Measurements from ENCODE around the gene PPP1R3F.
"Not testable (repeated sequence)": the region's sequence is repeated elsewhere in the genome, so short reads cannot be mapped to it uniquely, and the experiment has no call there.

Gene PPP1R3F

DNA sequence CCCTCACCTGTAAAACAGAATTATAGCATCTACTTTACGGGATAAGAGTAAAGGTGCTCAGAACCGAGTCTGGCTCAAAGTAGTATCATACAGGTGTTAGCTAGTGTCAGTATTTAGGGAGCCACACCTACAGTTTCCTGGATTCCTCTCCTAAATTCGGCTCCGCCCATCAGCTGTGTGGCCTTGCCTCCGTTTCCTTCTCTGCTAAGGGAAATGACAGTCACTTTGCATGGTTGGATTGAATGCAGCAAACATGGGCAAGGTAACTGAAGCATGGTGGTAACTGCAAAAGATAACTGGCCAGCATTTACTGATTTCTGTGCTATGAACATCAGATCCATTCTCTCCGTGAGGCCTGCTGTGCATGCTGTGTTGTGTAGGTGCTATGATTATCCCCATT lies 2.8 kb downstream of the PPP1R3F start:
- in situ Hi-C loops (cut with HindIII; ENCODE audit: low sequenced_read_pairs): no loop called here

DNA sequence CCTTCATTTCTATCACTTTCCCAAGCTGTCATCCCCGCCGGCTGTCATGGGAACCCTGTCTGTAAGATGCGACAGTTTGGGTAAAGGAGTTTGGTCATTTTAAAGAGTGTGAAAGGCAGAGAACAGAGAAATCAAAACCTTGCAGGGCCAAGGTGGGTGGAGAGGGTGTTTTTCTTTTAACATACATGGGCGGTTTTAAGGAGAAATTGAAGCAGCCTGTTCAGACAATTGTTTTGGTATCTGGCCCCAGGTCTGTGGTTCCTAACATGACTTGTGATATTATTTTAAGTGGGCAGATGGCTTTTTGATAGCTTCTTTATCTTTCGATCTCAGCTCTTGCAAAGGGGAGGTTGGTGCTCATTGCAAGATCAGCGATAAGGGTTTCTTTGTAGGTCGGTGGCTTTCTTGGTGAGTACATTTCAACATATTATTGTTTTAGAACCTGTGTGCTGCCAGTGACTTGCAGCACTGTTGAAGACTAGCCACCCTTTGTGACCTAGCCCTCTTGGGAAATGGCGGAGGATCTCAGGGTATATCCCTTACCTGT lies 3.7 kb downstream of the PPP1R3F start:
- in situ Hi-C loops (cut with HindIII; ENCODE audit: low sequenced_read_pairs): no loop called here

DNA sequence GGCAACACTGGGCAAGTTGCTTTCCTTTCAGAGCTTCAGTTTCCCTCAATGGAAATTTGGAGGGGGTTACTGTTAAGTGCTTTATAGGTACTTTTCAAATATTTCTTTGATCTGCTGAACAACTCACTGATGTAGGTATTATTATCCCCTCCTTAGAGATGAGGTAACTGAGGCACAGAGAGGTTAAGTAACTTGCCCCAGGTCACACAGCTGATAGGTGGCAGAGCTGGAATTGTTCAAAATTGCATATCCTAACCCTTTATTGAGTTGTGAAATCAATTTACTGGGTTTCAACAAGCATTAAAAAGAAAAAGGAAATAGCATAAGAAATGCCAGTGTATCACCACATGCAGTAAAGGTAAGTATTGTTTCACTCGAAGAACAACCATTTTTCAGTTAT lies 6.6 kb downstream of the PPP1R3F start:
- in situ Hi-C loops (cut with HindIII; ENCODE audit: low sequenced_read_pairs): no loop called here

DNA sequence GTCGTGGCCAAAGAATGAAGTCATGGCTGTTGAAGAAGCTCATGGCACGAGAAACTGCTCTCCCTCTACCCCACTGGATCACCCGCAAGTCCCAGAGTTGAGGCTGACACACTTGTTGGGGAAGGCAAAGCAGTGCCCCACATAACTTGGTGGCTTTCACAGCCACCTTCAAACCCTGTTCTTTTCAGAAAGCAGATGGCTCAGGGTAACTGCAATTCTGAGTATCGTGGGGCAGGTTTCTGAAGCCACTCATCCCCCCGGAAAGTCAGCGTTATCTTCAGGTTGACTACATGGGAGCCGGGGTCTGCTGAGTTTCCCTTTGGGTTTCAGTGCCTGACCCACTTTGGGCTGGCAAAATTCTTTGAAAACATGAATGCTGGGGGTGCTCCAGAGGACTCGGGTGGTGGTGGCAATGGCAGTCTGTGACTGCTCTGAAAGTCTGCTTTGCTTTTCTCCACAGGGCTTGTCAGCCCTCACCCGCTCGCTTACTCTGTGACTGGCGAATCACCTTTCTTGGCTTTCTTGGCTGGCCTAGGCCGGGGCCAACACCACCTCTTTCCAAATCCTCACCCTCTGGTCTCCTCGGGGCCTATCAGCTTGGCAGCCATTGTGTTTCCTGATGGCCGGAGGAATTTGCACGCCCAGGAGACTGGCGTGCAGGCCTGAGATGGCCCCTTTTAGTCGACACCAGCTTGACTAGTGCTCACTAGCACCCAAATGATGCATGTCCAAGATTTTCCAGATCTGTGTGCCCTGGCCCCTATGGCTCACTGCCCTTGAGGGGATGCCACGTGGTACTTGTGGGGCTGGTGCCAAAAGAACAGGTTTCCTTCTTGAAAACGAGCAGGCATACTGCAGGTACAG lies 7.3 kb downstream of the PPP1R3F start:
- in situ Hi-C loops (cut with HindIII; ENCODE audit: low sequenced_read_pairs): no loop called here

DNA sequence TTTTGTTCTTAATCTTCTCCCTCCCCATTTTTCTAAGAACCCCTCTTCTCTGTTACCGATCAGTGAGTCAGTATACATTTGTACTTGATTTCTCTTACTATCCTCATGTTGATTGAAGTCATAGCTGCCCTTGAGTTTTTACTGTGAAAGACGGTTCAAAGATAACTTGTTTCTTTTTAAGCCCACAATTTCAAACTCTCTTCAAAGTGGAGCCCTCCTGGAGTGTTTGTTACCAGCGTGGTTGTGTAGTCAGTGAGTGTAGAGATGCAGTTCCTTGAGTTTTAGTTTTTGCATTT lies 7.9 kb downstream of the PPP1R3F start:
- in situ Hi-C loops (cut with HindIII; ENCODE audit: low sequenced_read_pairs): no loop called here

DNA sequence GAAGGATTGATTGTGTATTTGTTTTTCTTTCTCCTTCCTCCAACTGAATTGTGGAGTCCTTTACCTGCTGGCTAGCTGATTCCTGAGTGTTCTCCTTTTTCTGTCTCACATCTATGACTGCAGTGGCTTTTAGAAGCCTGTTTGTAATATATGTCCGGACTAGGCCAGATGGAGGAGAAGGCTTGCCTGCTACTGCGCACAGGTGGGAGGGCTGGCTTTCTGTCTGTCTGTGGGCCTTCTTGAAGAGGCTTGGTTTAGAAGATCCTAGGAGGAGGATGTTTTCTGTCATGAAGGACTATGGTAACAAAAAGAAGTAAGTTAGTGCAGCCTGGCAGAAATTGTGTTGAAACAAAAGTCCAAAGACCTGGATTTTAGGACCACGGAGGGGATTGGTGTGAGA lies 8.5 kb downstream of the PPP1R3F start:
- in situ Hi-C loops (cut with HindIII; ENCODE audit: low sequenced_read_pairs): no loop called here

DNA sequence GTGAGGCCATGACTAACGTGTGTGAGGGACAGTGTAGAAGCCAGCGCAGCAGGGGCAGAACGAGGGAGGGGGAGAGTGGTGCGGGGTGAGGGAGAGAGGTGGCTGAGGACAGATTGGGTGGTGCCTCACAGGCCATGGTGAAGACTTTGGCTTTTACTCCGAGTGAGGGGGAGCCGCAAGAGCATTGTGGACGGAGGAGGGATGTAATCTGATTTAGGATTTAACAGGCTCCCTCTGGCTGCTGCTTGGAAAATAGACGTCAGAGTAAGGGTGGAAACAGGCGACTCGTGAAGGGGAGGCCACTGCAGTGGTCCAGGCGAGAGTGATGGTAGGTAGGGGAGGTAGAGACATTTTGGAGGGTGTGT lies 13.0 kb downstream of the PPP1R3F start:
- in situ Hi-C loops (cut with HindIII; ENCODE audit: low sequenced_read_pairs): no loop called here

DNA sequence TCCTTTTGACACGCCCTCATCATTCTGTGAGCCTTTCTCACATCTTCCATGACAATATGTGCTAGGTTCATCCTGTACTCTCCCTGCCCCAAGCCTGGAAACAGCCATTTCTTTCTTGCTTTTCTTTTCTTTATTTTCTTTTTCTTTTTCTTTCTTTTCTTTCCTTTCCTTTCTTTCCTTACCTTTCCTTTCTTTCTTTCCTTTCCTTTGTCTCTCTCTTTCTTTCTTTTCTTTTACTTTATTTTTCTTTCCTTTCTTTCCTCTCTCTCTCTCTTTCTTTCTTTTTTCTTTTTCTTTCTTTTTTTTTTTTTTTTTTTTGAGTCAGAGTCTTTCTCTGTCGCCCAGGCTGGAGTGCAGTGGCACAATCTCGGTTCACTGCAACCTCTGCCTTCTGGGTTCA lies 14.6 kb downstream of the PPP1R3F start:
- in situ Hi-C loops (cut with HindIII; ENCODE audit: low sequenced_read_pairs): no loop called here

DNA sequence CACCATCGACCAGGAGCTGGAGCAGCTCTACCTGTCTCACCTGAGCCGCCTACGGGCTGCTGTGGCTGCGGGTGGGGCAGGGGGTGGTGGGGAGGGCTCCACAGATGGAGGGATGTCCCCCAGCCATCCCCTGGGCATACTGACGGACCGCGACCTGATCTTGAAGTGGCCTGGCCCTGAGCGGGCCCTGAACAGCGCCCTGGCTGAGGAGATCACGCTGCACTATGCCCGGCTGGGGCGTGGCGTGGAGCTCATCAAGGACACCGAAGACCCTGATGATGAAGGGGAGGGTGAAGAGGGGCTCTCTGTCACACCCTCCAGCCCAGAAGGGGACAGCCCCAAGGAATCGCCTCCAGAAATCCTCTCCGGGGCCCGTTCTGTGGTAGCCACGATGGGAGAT lies 16.5 kb downstream of the PPP1R3F start:
- in situ Hi-C loops (cut with HindIII; ENCODE audit: low sequenced_read_pairs): no loop called here

DNA sequence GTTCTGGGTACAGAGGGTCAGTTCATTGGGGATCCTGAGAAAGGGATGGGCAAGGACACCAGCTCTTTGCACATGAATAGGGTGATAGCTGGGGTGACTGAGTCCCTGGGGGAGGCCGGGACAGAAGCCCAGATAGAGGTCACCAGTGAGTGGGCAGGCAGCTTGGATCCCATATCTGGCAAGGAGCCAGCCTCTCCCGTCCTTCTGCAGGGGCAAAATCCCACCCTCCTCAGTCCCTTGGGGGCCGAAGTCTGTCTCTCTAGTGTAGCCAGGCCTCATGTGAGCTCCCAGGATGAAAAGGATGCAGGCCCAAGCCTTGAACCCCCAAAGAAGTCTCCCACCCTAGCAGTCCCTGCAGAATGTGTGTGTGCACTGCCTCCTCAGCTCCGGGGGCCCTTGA lies 17.0 kb downstream of the PPP1R3F start:
- in situ Hi-C loops (cut with HindIII; ENCODE audit: low sequenced_read_pairs): no loop called here

DNA sequence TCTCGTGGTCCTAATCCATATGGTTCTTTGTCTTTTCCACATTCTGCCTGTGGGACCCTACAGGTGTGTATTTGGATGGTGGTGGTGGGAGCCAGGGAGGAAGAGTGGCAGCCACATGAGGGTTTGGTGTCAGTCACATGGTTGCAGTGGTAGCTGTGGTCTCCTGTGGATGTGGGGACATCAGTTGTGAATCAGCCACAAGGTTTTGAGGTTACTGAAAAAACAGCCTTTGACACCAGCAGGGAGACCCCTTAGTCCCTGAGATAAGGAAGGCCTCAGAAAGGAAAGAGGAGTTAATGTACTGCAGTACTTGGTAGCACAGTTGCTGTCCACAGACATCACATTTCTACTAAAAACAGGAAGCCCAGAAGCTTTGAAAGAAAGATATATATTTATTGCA lies 18.1 kb downstream of the PPP1R3F start:
- in situ Hi-C loops (cut with HindIII; ENCODE audit: low sequenced_read_pairs): no loop called here

DNA sequence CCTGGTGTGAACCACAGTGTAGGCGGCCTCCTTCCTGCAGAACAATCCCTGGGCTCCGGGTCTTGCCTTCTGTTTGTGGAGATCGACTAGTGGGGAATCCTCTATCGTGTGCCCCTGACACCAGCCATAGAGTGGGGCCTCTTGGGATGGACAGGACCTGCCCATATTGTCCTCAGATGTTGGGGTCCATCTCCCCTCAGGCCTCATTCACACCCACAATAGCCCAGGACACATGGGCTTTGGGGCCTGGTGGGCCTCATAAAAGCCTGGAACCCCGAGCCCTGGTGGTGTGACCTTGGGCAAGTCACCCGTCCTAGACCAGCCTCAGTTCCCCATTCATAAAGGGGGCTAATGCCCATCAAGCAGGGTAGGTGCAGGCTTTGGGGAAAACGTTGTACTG lies 20.6 kb downstream of the PPP1R3F start:
- in situ Hi-C loops (cut with HindIII; ENCODE audit: low sequenced_read_pairs): no loop called here

DNA sequence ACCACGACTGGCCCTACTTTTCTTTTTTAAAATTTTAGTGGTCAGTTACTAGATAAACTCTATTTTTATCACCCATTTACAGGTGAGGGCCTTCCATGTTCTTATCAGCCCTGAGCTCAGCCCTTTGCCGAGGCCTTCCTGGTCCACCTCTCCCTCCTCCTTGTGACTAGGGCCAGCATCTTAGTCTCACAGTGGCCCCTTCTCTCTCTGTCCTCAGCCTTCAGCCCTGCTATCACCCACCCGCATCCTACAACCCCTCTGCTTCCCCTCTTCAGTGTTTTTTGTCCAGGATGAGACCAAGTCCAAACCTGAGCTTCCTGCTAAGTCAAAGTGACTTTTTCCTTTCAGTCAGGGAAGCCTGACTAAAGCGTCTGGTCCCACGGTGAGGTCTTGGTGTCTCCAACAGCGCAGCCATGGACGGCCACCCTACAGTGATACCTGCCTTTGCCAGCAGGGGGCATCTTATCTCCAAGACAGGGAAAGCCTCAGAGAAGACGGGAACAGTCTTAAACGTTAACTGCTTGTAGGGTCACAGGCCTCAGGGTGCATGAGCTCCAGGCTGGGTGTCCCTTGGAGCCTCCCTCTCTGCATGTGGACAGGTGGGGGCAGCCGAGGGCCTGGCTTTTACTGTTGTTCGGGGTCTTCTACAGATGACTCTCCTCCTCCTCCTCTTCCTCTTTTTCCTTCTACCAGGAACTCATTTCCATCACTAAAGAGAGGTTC lies 22.2 kb downstream of the PPP1R3F start:
- in situ Hi-C loops (cut with HindIII; ENCODE audit: low sequenced_read_pairs): no loop called here

DNA sequence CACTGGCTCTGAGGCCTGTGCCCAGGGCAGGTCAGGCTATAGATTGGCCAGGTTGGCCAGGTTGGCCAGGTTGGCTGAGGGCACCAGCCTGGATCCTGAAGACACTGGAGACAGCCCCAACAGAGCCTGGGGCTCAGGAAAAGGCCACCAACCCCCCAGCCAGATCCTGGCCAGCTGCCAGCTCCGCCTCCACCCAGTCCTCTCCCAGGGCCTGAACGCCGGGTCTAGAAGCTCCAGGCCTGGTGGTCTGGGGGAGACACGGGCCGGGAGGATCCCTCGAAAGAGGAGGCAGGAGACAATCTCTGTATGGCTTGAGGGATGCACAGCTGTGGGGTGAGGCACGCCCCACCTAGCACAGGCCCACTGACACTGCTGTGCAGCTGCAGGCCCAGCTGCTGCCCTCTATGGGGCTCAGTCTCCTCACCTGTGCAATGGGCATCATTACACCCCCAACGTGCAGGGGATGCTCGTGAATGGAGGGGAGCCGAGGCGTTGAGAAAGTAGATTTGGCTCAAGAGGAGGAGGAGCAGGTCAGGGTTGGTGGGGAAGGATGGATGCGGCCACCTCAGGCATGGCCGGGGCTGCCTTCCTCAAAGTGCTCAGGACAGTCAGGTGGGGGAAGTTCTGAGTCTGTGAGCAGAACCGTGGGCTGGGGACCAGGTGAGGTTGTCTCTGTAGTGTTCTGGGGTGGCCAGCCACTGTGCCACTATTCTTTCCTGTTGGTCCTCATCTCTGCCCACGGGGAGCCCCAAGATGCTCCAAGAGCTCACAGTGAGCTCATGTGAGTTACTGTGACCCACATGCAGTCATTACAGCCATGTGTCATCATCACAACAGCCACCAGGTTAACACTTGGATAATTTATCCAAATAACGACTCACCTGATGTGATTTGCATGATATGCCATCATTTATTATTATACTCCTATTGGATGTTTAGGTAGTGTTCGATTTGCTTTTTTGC lies 23.1 kb downstream of the PPP1R3F start:
- in situ Hi-C loops (cut with HindIII; ENCODE audit: low sequenced_read_pairs): no loop called here

DNA sequence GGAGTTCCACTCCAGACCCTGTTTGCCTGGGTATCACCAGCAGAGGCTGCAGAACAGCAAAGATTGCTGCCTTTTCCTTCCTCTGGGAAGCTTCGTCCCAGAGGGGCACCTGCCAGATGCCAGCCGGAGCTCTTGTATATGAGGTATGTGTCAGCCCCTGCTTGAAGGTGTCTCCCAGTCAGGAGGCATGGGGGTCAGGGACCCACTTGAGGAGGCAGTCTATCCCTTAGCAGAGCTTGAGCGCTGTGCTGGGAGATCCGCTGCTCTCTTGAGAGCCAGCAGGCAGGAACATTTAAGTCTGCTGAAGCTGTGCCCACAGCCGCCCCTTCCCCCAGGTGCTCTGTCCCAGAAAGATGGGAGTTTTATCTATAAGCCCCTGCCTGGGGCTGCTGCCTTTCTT lies 29.7 kb downstream of the PPP1R3F start:
- in situ Hi-C loops (cut with HindIII; ENCODE audit: low sequenced_read_pairs): not testable (repeated sequence)

DNA sequence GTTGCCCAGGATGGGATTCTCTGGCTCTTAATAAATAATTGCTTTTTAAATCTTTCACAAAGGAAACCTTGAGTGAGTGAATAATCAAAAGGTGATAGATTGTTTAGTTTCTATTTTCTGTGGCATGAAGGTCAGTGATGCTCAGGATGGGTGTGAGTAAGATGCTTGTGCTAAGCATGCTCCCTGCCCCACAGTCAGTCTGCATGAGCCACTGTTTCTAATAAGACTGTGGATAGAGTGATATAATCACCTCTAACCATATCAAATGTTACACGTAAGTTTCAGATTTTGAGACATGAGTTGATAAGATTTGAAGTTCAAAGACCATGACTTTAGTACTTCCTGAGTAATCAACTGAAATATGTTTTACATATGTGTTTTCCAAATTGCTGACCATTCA lies 31.1 kb downstream of the PPP1R3F start:
- in situ Hi-C loops (cut with HindIII; ENCODE audit: low sequenced_read_pairs): no loop called here

DNA sequence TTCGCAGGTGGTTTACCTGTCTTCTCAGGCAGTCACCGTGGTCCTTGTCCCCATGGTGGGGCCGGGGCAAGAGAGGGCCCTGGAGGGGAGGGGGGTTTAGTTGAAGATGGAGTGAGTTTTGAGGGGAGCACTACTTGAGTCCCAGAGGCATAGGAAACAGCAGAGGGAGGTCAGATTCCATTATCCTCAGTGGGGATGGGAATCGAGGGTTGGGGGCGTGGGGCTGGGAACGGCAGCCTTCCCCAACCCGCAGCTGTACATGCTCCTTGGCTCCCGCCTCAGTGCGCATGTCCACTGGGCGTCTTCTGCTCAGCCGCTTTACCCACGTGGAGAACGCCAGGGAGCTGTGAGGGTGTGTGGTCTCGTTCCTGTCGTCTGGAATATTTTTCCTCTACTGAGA lies 33.8 kb downstream of the PPP1R3F start, which contains the start of gene GAGE10:
TSS of gene GAGE10 (plus strand) at position 301 of the 400 bp plus-strand sequence. CDS start 1,214 bp downstream, outside the sequence.
- in situ Hi-C loops (cut with HindIII; ENCODE audit: low sequenced_read_pairs): no loop called here

DNA sequence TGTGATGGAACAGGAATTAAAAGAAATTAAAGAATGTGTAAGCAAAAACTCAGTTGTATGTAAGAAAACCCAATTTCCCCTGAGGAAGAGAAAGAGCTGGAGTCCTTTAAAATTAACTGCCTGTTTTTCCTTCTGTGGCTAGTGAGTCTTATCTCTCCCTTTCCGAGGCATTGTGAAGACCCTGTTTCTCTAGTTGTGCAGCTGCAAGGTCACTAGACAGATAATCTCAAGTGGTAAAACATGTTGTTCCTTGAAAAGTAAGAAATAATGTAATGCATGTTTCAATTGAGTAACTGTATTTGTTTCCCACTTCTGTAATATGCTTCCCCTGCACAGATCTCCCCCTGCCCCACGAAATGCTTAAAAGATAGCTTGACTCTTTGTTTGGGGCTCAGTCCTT lies 38.2 kb downstream of the PPP1R3F start:
- in situ Hi-C loops (cut with HindIII; ENCODE audit: low sequenced_read_pairs): not testable (repeated sequence)

DNA sequence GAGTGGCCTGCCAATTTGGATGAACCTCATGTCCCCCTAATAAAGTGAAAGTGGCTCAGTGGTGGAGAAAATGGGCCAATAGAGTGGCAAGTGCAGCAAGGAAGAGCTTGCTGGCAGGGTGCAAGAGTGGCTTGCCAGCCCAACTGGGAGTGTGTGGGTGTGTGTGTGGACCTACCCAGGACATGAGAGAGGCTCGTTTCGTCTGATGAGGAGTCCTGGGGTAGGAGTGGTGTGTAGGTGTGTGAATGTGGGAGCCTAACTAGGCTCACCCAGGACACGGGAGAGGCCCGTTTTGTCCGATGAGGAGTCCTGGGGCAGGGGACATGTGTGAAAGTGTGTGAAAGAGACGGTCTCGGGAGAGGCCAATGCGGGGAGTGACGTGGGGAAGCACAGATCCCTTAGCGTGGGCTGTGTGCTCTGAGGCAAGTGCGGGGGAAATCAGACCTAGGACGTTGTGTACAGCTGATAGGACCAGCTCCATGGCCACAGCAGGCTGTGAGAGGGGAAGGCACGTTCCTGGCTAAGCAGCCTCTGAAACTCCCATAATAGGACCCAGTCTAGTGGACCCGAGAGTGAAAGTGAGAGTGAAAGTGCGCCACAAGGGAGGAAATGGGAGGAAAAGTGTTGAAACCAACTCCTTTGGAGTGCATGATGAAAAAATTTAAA lies 39.1 kb downstream of the PPP1R3F start:
- in situ Hi-C loops (cut with HindIII; ENCODE audit: low sequenced_read_pairs): no loop called here

DNA sequence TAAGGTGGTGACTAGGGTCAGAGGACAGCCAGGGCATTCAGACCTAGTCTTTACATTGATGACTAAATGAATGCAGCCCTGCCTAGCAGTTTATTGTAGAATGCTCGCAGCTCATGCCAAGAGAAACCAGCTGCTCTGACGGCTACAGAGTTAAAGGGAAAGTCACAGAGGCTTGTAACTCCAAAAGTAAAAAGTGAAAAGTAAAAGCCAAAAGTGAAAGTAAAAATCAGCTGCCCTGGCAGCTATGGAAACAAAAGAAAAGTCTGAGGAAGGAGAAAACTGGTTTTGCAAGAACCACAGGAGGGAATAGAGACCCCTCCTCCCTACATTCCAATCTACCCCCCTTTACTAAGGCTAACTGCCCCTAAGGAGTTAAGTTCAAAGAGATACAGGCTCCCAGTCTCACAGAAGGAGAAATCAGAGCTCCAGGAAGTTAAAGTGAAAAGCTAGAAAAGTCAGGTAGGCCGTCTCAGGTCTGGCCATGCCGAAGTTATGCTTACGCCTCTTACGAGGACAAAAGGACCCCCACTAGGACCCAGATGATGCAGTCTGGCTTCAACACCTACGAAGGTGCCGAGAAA lies 39.9 kb downstream of the PPP1R3F start:
- in situ Hi-C loops (cut with HindIII; ENCODE audit: low sequenced_read_pairs): no loop called here

All from DLD1 (cell line).